HG02973 (cell line): ENCODE results near the gene ITGA8.
"Not testable (repeated sequence)": the region's sequence is repeated elsewhere in the genome, so short reads cannot be mapped to it uniquely, and the experiment has no call there.

Experiments
- ATAC-seq: cut with Tn5 transposase; IDR thresholded peaks from one replicate; pipeline ENCODE4 v1.9.1; 2021; ENCODE audit warnings: moderate library complexity; ENCODE audit not compliant: unreplicated experiment

ITGA8 gene

GRCh38 chr10:15690031-15690430, 29.7 kb downstream of the ITGA8 start:
- no peak for ATAC-seq

GRCh38 chr10:15684768-15685167, 35.0 kb downstream of the ITGA8 start:
- no peak for ATAC-seq

- ATAC-seq, result no peak
These were observed 38.6 kb downstream of the ITGA8 start for GRCh38 chr10:15681076-15681475.

GRCh38 chr10:15678851-15679250, 40.9 kb downstream of the ITGA8 start:
- ATAC-seq, result no peak

GRCh38 chr10:15672469-15672868, 47.3 kb downstream of the ITGA8 start:
- no peak for ATAC-seq

- ATAC-seq, result no peak
These were observed 48.8 kb downstream of the ITGA8 start for GRCh38 chr10:15670880-15671279.

GRCh38 chr10:15661574-15661973, 58.1 kb downstream of the ITGA8 start:
- ATAC-seq, result no peak

GRCh38 chr10:15660990-15661389, 58.7 kb downstream of the ITGA8 start:
- ATAC-seq, result no peak

- no peak for ATAC-seq
These were observed 61.5 kb downstream of the ITGA8 start for GRCh38 chr10:15658069-15658702.

GRCh38 chr10:15652757-15653156, 67.0 kb downstream of the ITGA8 start:
- ATAC-seq, result no peak

- no peak for ATAC-seq
These were observed 67.6 kb downstream of the ITGA8 start for GRCh38 chr10:15652117-15652516.

GRCh38 chr10:15651175-15651574, 68.5 kb downstream of the ITGA8 start:
- ATAC-seq, result no peak

GRCh38 chr10:15642095-15642494, 77.6 kb downstream of the ITGA8 start:
- no peak for ATAC-seq

- ATAC-seq, result no peak
These were observed 79.1 kb downstream of the ITGA8 start for GRCh38 chr10:15640536-15641085.

GRCh38 chr10:15636446-15636845, 83.3 kb downstream of the ITGA8 start:
- no peak for ATAC-seq

- no peak for ATAC-seq
These were observed 87.1 kb downstream of the ITGA8 start for GRCh38 chr10:15632456-15633091.

- not testable (repeated sequence) for ATAC-seq
These were observed 88.5 kb downstream of the ITGA8 start for GRCh38 chr10:15631205-15631604.

GRCh38 chr10:15630353-15630752, 89.4 kb downstream of the ITGA8 start:
- no peak for ATAC-seq

GRCh38 chr10:15627617-15628196, 92.0 kb downstream of the ITGA8 start:
- ATAC-seq, result no peak

GRCh38 chr10:15626937-15627336, 92.8 kb downstream of the ITGA8 start:
- ATAC-seq, result no peak

- ATAC-seq, result no peak
These were observed 94.5 kb downstream of the ITGA8 start for GRCh38 chr10:15625261-15625660.
